Cortex of kidney (tissue), 1 donor: Measurements from ENCODE around the gene CARF.

Experiments used
- DNase-seq: peaks from one replicate; lab custom pipeline; 2025; lab: John Stamatoyannopoulos, UW

Gene CARF

DNA sequence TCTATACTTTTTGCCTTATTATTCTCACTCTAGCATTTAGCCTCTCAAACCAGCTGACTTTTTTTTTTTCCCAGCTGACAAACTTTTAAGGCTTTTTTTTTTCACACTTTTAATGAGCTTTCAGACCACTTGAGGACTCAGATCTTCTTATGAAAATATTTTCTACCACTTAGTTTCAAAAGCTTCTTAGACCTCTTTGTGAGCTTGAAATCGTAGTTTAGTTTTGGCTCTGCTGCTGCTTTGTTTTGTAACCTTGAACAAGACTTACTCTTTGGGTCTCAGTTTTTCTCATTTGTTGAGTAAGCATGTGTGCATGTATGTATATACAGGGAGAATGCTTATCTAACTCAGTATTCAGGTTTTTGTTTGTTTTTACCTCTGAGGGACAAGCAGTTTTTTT, 106.1 kb downstream of the CARF start:
- DNase-seq, result no peak

DNA sequence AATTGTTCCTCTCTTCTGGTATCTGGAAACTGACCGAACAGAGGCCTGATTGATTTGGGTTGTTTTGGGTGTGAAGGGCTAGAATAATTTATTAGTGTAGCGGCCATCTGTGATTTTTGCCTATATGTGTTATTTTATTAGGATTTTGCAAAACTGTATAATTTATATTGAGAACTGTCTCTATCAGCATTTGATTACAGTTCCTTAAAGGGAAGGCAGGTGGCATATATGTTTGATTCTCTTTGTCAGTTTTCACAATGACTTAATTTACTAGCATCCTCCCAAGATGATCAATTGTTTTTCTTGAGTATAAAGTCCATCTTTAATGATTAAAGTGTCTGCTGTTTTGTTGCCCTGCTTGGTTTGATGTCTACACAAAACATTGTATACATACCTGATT, 107.1 kb downstream of the CARF start:
- no peak for DNase-seq

DNA sequence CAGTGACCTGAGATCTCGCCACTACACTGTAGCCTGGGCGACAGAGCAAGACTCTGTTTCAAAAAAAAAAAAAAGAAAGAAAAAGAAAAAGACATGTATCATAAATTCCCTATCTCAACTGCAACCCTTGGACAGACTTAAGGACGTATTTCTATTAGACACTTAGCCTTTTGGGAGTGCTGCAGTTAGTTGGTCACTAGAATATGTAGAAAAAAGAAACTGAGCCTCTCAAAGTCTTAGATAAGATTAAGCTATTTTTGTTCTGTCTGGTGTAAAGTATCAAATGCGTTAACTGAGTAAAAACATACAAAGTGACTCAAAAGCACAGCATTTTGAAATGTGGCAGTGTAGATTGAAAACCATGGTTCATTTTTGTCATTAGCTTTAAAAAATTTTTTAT, 109.9 kb downstream of the CARF start:
- no peak for DNase-seq

DNA sequence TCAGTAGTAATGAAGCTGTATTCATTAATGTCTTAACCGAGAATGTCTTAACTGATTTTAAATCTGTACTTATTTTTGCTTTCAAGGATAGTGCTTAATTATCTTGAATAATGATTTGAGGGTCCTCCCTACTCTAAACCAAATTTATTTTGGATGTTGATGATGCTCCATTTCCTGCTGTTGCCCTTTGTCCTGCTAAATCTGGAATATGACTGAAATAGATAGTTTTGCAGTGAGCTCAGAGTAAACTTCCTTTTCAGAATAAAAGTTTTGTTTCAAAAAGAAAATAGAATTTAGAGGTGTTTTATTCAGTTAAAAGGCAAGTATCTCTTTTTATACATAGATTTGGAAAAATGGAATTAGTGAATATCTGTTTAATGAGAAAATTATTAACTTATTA, 110.7 kb downstream of the CARF start:
- no peak for DNase-seq

DNA sequence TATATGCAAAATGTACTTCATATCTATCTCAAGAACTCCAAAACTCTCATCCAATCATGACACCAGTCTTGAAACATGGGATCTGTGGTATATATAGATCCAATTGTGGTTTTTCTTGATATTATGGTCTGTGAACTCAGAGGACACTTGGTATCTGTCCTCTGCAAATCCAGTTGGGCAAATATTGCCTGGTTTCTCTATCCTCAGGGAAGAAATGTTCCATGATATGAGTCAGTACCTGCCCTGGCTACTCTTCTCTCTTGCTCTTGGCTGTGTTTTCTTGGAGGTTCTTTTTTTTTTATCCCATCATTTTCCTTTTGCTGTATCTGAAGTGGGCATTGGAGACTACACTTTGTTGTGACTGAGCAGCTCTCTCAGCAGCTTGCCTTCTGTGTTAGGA, 113.5 kb downstream of the CARF start:
- no peak for DNase-seq

DNA sequence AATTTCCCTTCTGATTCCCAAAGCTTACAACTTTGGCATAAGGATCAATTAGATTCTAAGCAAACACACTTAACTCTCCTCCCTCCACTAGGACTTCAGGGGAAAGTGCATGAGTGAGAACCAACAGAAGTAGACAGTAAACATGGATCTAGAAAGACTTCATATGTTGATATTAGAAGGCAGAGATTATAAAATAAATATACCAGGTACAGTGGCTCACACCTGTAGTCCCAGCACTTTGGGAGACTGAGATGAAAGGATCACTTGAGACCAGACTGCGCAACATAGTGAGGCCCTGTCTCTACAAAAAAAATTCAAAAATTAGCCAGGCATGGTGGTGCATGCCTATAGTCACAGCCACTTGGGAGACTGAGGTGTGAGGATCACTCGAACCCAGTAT, 118.5 kb downstream of the CARF start:
- no peak for DNase-seq

DNA sequence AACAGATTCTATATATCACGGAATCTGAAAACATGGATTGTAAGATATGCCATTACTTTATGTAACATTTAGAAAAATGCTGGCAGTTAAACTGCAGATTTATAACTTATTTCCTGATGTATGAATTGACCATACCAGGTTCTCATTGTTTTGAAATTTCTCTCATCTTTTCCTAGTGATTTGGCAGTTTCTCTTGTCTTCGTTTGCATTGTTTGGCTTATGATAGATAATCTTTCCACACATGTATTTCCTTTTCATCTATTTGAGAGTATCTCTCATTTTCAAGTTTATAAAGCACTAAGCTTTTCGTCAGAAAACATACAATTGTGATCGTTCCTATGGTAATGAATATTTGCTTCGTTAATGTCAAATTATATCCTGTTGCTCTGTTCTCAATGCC, 118.9 kb downstream of the CARF start:
- DNase-seq, result no peak

DNA sequence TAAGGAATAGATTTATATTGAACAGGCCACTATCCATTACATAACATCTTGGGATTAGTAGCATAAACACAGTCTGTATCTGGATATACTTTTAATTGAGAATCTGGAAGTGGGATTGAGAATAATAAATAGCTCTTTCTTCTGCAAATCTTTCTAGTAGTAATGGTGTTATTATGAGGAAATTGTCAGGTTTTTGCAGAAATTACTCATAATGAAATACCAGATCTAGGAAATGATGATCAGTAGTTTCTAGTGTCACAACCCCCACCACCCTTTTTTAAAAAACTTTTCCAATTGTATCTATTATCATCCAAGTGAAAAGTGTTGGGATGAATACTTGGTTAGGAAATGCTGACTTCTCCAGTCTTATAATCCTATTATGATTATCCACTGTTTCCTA, 121.3 kb downstream of the CARF start:
- DNase-seq, result no peak

DNA sequence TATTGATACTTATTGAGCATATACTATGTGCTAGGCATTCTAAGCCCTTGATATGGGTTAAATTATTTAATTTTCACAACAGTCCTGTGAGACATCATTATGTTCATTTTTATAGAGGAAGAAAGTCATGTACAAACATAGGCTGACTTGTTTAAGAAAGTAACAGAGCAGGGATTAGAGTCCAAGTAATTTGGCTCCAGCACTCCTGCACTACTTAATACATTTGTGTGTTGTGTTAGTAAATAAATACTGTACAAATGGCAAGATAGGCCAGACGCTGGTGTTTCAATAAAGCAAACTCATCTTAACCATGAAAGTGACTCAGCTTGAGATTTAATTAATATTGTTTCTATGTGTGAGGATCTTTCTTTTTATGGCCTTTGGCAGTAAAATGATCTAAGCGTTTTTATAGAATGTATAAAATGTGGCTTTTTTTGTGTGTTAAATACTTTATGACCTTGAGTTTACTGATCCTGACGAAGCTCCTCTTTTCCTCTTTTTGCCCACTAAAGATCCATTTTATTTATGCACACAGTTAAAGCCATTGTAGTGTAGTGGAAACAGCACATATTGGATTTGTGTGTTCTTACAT, 123.9 kb downstream of the CARF start:
- no peak for DNase-seq
